Caco-2 (cell line): Measurements from ENCODE around the gene SPTBN1. TPM values are rescaled to one million over a fixed set of nuclear protein-coding genes. Genes with fewer than 3 reads are reported as not detected.

ENCODE experiments used
- BruUV-seq: library from RNA; stranded (reverse); fragments of 400-500 nt; replicated peaks from 2 replicates; lab custom pipeline; 2021; lab: Mats Ljungman, UMichigan
- CTCF ChIA-PET: fragments of 300-600 bp; sonication (Branson Sonifier 250); formaldehyde crosslinking; loops from one replicate; lab custom pipeline; 2022; ENCODE audit warnings: antibody characterized with exemption; lab: Charles Lee
- POLR2A ChIA-PET: fragments of 300-600 bp; sonication (Branson Sonifier 250); formaldehyde crosslinking; loops from one replicate; lab custom pipeline; 2022; ENCODE audit warnings: antibody characterized with exemption; lab: Charles Lee
- DNase-seq, 2 experiments: peaks; one replicate each; pipeline versions ENCODE4 v3.0.0 to v3.0.0-alpha.2; 2020 to 2022
- H3K27me3 ChIP-seq: replicated peaks from 2 replicates; pipeline ENCODE4 v1.6.0; 2011; ENCODE audit warnings: low read length; ENCODE audit not compliant: control insufficient read depth, insufficient read depth
- H3K36me3 ChIP-seq: 2 replicates; pipeline ENCODE4 v1.5.1; 2011; ENCODE audit warnings: low read length; ENCODE audit not compliant: control insufficient read depth, insufficient read depth
- H3K4me1 ChIP-seq: fragments of 250-450 bp; sonication (Bioruptor Pico); 2 replicates; pipeline ENCODE4 v1.5.1; 2020; ENCODE audit warnings: mild to moderate bottlenecking
- H3K4me3 ChIP-seq: 2 replicates; pipeline ENCODE4 v1.5.1; 2011; ENCODE audit warnings: low read depth, mild to moderate bottlenecking, control low read depth, low read length
- H3K9me3 ChIP-seq: fragments of 250-450 bp; sonication (Bioruptor Pico); 2 replicates; pipeline ENCODE4 v1.5.1; 2020; ENCODE audit warnings: mild to moderate bottlenecking, moderate library complexity
- H3K27ac Mint-ChIP-seq: one replicate; pipeline ENCODE4 v1.8.0; 2022; ENCODE audit warnings: mixed read lengths; ENCODE audit not compliant: unreplicated experiment
- H3K27me3 Mint-ChIP-seq: one replicate; pipeline ENCODE4 v1.8.0; 2022; ENCODE audit warnings: mixed read lengths; ENCODE audit not compliant: insufficient read depth, unreplicated experiment
- H3K36me3 Mint-ChIP-seq: one replicate; pipeline ENCODE4 v1.8.0; 2022; ENCODE audit warnings: mild to moderate bottlenecking, mixed read lengths; ENCODE audit not compliant: insufficient read depth, unreplicated experiment
- H3K4me1 Mint-ChIP-seq: one replicate; pipeline ENCODE4 v1.8.0; 2022; ENCODE audit warnings: low read depth, mixed read lengths; ENCODE audit not compliant: unreplicated experiment
- H3K4me3 Mint-ChIP-seq: one replicate; pipeline ENCODE4 v1.8.0; 2022; ENCODE audit warnings: mild to moderate bottlenecking, moderate library complexity, mixed read lengths; ENCODE audit not compliant: unreplicated experiment
- H3K9me3 Mint-ChIP-seq: one replicate; pipeline ENCODE4 v1.8.0; 2022; ENCODE audit warnings: mixed read lengths; ENCODE audit not compliant: unreplicated experiment
- CTCF ChIP-seq, 2 experiments: fragments of 200-600 bp in 1 of 2; IDR thresholded peaks; 1 replicate in 1 of 2; 2 replicates in 1 of 2; pipeline versions ENCODE4 v1.5.1 to v1.8.0; 2011 to 2022; ENCODE audit warnings: antibody characterized with exemption in 1 of 2, control low read depth in 1 of 2, inconsistent platforms in 1 of 2, low read depth in 1 of 2, low read length in 1 of 2, mild to moderate bottlenecking in 1 of 2, moderate library complexity in 1 of 2; ENCODE audit not compliant: insufficient read depth in 1 of 2, severe bottlenecking in 1 of 2, unreplicated experiment in 1 of 2
- intact Hi-C: fragments of 100-400 bp; cut with micrococcal nuclease; formaldehyde crosslinking; loops from one replicate; pipeline ENCODE4 v1.10.0; 2022; ENCODE audit not compliant: unreplicated experiment
- total RNA-seq: library from RNA; stranded (reverse); gene quantifications from 2 replicates; pipeline ENCODE4 v1.2.3, GENCODE V29; 2022

SPTBN1 gene
- total RNA-seq, 1 experiment from 2014 or later: 361 TPM

- no peak for TF ChIP-seq CTCF (IDR thresholded peaks at IDR 0.05; ENCODE audit: insufficient read depth in 1 of 2, low read depth in 1 of 2, low read length in 1 of 2, severe bottlenecking in 1 of 2, unreplicated experiment in 1 of 2)
- no peaks in the 10 kb centered on the region for H3K27me3 ChIP-seq
- peaks cover 3% of the 10 kb centered on the region for H3K4me1 Mint-ChIP-seq
- no peak overlapping the region for H3K4me3 ChIP-seq
- no peak for DNase-seq
- H3K4me1 ChIP-seq: no peaks in the 10 kb centered on the region
- H3K27me3 Mint-ChIP-seq: no peaks in the 10 kb centered on the region
- no TSS peak for BruUV-seq
- peaks cover 11% of the 10 kb centered on the region for H3K9me3 Mint-ChIP-seq
- CTCF ChIA-PET: no interaction called here
- intact Hi-C loops: no loop called here
- POLR2A ChIA-PET: no interaction called here
- H3K36me3 ChIP-seq: no peaks in the 10 kb centered on the region
- no peaks in the 10 kb centered on the region for H3K9me3 ChIP-seq
- peaks cover 9% of the 10 kb centered on the region for H3K36me3 Mint-ChIP-seq
- no peak overlapping the region for H3K27ac Mint-ChIP-seq
- H3K4me3 Mint-ChIP-seq: no peak overlapping the region
Observed at GRCh38 chr2:54685263-54685775, 229.2 kb downstream of the SPTBN1 start.

- H3K27me3 Mint-ChIP-seq: no peaks in the 10 kb centered on the region
- ChIA-PET CTCF (no interaction called here), POLR2A (no interaction called here)
- H3K4me3 ChIP-seq: no peak overlapping the region
- H3K36me3 ChIP-seq: no peaks in the 10 kb centered on the region
- no peaks in the 10 kb centered on the region for H3K27me3 ChIP-seq
- H3K36me3 Mint-ChIP-seq: peaks cover 6% of the 10 kb centered on the region
- no peak overlapping the region for H3K27ac Mint-ChIP-seq
- no peak overlapping the region for H3K4me3 Mint-ChIP-seq
- H3K4me1 ChIP-seq: peaks cover 16% of the 10 kb centered on the region
- H3K9me3 Mint-ChIP-seq: peaks cover 11% of the 10 kb centered on the region
- intact Hi-C loops: no loop called here
- DNase-seq: no peak
- no peaks in the 10 kb centered on the region for H3K9me3 ChIP-seq
- no TSS peak for BruUV-seq
- no peak for TF ChIP-seq CTCF (IDR thresholded peaks at IDR 0.05; ENCODE audit: insufficient read depth in 1 of 2, low read depth in 1 of 2, low read length in 1 of 2, severe bottlenecking in 1 of 2, unreplicated experiment in 1 of 2)
- H3K4me1 Mint-ChIP-seq: peaks cover 9% of the 10 kb centered on the region
Observed at GRCh38 chr2:54687595-54688152, 231.5 kb downstream of the SPTBN1 start.

- Mint-ChIP-seq H3K36me3 (peaks cover 13% of the 10 kb centered on the region), H3K4me3 (no peak overlapping the region), H3K4me1 (peaks cover 9% of the 10 kb centered on the region), H3K9me3 (no peaks in the 10 kb centered on the region), H3K27ac (no peak overlapping the region), H3K27me3 (no peaks in the 10 kb centered on the region)
- ChIA-PET CTCF (interaction anchor here (0.6 to 2.3 kb wide), 15 partner anchors 12 to 585 kb away, joined by 3 to 33 read pairs (median 4); no protein-coding TSS in a partner anchor), POLR2A (interaction anchor here (0.5 to 1.2 kb wide), 5 partner anchors 18 to 581 kb away, joined by 3 to 6 read pairs (median 4); partner anchors contain the start of gene EML6)
- no TSS peak for BruUV-seq
- Histone ChIP-seq H3K27me3 (no peaks in the 10 kb centered on the region), H3K9me3 (no peaks in the 10 kb centered on the region), H3K4me1 (peaks cover 16% of the 10 kb centered on the region), H3K36me3 (no peaks in the 10 kb centered on the region; the same call in 1 of the 2 replicates), H3K4me3 (no peak overlapping the region)
- DNase-seq: peak; percentile 74 to 81
- TF ChIP-seq CTCF (IDR thresholded peaks at IDR 0.05; ENCODE audit: insufficient read depth in 1 of 2, low read depth in 1 of 2, low read length in 1 of 2, severe bottlenecking in 1 of 2, unreplicated experiment in 1 of 2): peak in 1 of 2 experiments; percentile 7
- intact Hi-C loops: loop anchor here (1.0 to 5.0 kb wide), 5 partner anchors 13 to 146 kb away; partner anchors contain the start of gene EML6
Observed at GRCh38 chr2:54691445-54692135, 235.5 kb downstream of the SPTBN1 start.
